Forelimb muscle (tissue), 1 donor: Measurements from ENCODE around the gene ARHGAP32. TPM values are rescaled to one million over a fixed set of nuclear protein-coding genes. Genes with fewer than 3 reads are reported as not detected.

Experiments used
- DNase-seq: peaks from one replicate; pipeline ENCODE4 v3.0.0-alpha.2; 2013; ENCODE audit warnings: low read depth
- polyA plus RNA-seq: library from polyadenylated mRNA; unstranded; fragments of 120-200 nt; gene quantifications from one replicate; pipeline ENCODE4 v1.2.1, GENCODE V29; 2013; ENCODE audit not compliant: insufficient read length

The ARHGAP32 gene
- 11.3 TPM for polyA plus RNA-seq

GRCh38 chr11:129192150-129192549 lies at the start of gene ARHGAP32:
ARHGAP32 (minus strand) TSS chr11:129192325; CDS start chr11:129192198, 127 bp downstream.
- DNase-seq = no peak

GRCh38 chr11:129239207-129239606 lies 47.1 kb upstream of the ARHGAP32 start:
- no peak for DNase-seq

GRCh38 chr11:129237880-129238638 lies 45.9 kb upstream of the ARHGAP32 start:
- DNase-seq = no peak

- DNase-seq = no peak
These were observed 45.3 kb upstream of the ARHGAP32 start for GRCh38 chr11:129237456-129237855.

- no peak for DNase-seq
These were observed 44.7 kb upstream of the ARHGAP32 start for GRCh38 chr11:129236850-129237249.

- DNase-seq = no peak
These were observed 42.9 kb upstream of the ARHGAP32 start for GRCh38 chr11:129234978-129235377.

- no peak for DNase-seq
These were observed 37.9 kb upstream of the ARHGAP32 start for GRCh38 chr11:129230006-129230405.

GRCh38 chr11:129226207-129226798 lies 34.2 kb upstream of the ARHGAP32 start:
- no peak for DNase-seq

- DNase-seq = no peak
These were observed 33.1 kb upstream of the ARHGAP32 start for GRCh38 chr11:129225190-129225589.

GRCh38 chr11:129224538-129224937 lies 32.4 kb upstream of the ARHGAP32 start:
- no peak for DNase-seq

GRCh38 chr11:129223701-129224149 lies 31.6 kb upstream of the ARHGAP32 start:
- no peak for DNase-seq

- DNase-seq = no peak
These were observed 31.1 kb upstream of the ARHGAP32 start for GRCh38 chr11:129223260-129223659.

- DNase-seq = no peak
These were observed 30.0 kb upstream of the ARHGAP32 start for GRCh38 chr11:129222158-129222557.

GRCh38 chr11:129215506-129216245 lies 23.6 kb upstream of the ARHGAP32 start:
- DNase-seq = no peak

GRCh38 chr11:129214710-129215295 lies 22.7 kb upstream of the ARHGAP32 start:
- DNase-seq = no peak

GRCh38 chr11:129213261-129213660 lies 21.1 kb upstream of the ARHGAP32 start:
- no peak for DNase-seq

- DNase-seq = no peak
These were observed 19.3 kb upstream of the ARHGAP32 start for GRCh38 chr11:129211397-129211796.

- DNase-seq = no peak
These were observed 18.7 kb upstream of the ARHGAP32 start for GRCh38 chr11:129210831-129211181.

GRCh38 chr11:129209891-129210830 lies 18.0 kb upstream of the ARHGAP32 start:
- no peak for DNase-seq

- DNase-seq = no peak
These were observed 16.7 kb upstream of the ARHGAP32 start for GRCh38 chr11:129208863-129209262.
